HUDEP-2 (cell line): ENCODE results near the gene ZNF883.
"Not testable (repeated sequence)": the region's sequence is repeated elsewhere in the genome, so short reads cannot be mapped to it uniquely, and the experiment has no call there.

Experiments
- DNase-seq, 76 experiments: peaks; one replicate each; lab custom pipeline; 2025; ENCODE audit not compliant: unreplicated experiment in 76 of 76; lab: John Stamatoyannopoulos, UW

Gene ZNF883

DNA sequence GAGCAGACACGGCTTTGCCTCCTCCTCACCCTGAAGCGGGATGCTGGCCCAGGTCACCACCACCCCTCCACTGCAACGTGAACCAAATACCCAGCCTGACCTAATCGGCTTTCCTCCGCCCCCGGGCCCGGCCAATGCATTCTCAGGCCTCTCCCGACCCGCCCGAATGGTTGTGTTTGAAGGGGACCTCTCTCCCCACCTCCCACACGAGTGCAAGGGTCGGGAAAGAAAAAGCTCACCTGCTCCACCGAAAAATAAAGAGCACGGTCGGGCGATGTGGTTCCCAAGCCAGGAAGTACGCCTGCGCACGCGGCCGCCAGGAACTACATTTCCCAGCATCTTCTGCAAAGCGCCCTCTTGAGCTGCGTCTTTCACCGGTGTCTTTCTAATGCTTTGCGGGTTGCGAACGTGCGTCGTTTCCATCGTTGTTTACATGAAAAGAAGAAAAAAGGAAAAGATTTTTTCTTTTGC is at the start of gene ZNF883:
ZNF883 (minus strand) TSS at position 282 of the 471 bp plus-strand sequence.
- no peak for DNase-seq

DNA sequence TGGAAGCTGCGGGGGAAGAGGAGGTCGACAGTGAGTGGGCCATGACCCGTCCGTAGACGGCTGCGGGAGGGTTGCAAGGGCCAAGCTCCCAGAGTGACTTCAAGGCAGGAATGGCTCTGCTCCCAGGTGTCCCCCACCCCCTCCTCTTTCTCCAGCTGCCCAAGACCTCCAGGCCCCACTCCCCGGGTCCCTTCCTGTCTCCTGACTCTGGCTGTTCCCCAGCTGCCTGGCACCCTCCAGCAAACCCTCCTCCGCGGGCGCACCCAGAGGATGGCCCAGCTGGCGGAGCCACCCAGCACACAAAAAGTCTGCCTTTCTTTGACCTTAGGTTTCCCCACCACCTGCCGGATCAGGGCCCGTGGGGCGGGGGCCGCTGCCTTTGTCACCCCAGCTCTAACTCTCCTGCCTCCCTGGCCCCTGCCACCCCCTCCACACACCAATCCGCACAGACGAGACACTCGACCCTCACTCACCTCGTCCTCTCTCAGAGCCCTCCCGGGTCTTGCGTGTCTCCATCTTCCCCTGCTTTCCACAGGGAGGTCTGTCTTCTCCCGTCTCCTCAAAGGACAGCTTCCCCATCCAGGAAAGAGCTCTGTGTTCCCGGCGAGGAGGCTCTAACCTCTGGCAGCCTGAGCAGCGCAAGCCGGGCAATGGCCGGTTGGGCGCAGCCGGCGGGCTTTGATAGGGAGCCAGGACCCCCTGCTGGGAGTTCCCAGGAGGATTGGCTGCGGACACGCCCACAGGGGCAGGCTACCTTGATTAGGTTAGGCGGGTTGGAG is 49.3 kb upstream of the ZNF883 start:
- DNase-seq, result peak in 2 of 76 experiments; percentile 0 to 2

DNA sequence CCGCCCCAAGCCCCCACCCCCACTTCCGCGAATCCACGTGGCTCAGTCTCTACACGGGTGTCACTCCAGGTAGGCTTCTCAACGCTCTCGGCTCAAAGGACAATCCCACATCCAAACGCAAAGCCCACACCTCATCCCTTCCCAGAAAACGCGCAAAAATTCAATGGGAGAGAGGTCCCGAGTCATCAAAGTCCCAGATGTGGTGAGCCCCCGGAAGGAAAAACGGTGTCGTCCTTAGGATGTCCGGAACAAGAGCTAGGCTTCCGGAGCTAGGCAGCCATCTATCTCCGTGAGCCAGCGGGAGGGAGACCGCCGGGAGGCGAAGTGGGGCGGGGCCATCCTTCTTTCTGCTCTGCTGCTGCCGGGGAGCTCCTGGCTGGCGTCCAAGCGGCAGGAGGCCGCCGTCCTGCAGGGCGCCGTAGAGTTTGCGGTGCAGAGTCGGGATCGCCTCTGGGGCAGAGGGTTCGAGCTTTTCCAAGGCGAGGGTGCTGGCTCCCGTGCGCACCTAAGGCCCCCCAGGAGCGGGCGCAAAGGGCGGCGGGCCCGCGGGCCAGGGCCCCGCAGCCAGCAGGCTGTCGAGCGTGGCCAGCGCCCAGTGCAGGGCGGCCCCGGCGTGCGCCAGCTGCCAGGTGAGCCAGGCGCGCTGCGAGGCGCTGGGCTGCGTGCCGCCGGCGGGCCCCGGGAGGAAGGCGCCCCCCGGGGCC is 47.7 kb upstream of the ZNF883 start:
- DNase-seq, result not testable (repeated sequence)

- no peak for DNase-seq
Measured at GRCh38 chr9:113057193-113057592, 45.2 kb upstream of the ZNF883 start.

DNA sequence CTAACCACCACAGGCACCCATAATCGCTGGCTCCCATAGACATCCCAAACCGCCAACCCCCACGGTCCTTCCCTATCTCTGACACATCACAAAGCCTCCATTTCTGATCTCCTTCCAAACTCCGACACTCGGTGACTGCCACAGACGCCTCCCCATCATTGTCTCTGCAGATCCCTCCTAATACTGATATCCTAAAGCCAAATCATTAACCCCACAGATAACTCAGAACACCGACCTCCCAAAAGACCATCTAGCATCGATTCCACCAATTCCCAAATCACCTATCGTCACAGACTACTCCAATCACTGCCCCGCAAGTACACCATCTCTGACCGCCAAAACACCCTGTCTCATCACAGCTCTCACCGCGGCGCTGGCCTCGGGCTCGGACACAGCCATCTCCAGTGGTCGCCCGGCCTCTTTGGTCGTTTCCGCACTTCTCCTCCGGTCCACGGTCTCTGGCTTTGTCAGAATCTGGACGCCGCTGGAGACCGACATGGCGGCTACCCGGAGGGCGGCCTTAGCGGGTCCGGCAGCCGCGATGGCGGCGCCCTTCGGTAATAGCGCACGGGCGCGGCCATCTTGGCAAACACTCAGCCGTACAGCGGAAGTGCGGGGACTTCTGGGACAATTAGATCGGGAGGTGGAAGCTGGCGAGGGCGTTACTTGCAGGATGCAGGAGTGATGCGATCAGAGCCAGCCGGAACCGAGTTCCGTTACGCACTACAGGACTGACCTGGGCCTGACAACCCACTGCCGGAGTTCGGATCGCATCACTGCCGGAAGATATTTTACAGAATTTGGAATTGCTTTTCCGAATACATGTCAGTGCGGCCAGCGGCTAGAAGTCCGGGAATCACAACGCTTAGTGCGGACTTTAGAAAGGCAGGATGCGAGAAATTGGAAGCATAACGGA is 44.5 kb upstream of the ZNF883 start, which contains the start of gene ZFP37:
ZFP37 (minus strand) TSS at position 534 of the 916 bp plus-strand sequence; CDS start at position 498, 36 bp downstream.
- DNase-seq, result peak in 39 of 76 experiments; percentile 1 to 79 (median 43)

- no peak for DNase-seq
Measured at GRCh38 chr9:113042884-113043657, 31.1 kb upstream of the ZNF883 start.

- DNase-seq, result no peak
Measured at GRCh38 chr9:113026200-113026599, 14.2 kb upstream of the ZNF883 start.

DNA sequence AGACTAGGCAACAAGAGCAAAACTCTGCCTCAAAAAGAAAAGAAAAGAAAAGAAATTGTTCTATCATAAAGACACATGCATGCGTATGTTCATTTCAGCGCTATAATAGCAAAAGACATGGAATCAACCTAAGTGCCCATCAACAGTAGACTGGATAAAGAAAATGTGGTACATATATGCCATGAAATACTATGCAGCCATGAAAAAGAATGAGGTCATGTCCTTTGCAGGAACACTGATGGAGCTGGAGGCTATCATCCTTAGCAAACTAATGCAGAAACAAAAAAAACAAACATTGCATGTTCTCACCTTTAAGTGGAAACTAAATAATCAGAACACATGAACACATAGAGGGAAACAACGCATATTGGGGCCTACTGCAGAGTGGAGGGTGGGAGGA is 6.3 kb upstream of the ZNF883 start:
- no peak for DNase-seq

DNA sequence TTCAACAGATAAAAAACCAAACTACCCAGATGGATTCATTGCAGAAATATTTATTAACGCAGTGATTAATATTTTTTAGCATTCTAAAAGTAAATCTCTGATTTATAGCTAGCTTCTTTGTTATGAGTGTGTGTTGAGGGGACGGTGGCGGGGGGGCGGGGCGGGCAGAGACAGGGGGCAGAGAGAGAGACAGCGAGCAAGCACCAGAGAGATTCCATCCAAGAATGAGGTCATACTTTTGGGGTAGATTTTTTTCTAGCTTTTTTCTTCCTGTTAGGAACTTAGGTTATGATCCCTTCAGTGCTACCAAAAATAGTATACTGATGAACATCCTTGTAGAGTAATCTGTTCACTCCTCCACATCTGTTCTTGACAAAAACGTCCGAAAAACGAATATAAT is 500 bp upstream of the ZNF883 start:
- DNase-seq, result no peak

- DNase-seq, result no peak
Measured at GRCh38 chr9:113005777-113006176, 6.2 kb downstream of the ZNF883 start.

GRCh38 chr9:112997236-112997941 is 14.6 kb downstream of the ZNF883 start:
- no peak for DNase-seq

DNA sequence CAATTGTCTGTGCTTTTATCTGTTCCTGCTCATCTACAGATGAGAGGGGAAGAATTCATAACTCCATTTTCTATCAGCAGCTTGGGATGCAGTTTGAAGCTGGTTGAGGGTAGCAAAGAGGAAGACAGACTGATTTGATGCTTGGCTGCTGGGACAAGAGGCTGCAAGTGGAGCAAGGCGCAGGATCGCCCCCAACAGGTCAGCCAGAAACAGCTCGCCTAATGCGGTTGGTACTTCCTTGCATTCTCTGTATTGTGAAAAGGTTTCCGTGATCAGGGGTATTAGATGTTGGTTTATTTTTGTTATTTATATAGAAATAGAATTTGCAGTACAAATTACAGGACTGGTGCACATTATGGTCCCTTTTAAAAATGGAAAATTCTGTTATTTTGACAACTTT is 40.6 kb downstream of the ZNF883 start:
- DNase-seq, result peak in 10 of 76 experiments; percentile 0 to 24 (median 5)

GRCh38 chr9:112970939-112971338 is 41.1 kb downstream of the ZNF883 start:
- no peak for DNase-seq

DNA sequence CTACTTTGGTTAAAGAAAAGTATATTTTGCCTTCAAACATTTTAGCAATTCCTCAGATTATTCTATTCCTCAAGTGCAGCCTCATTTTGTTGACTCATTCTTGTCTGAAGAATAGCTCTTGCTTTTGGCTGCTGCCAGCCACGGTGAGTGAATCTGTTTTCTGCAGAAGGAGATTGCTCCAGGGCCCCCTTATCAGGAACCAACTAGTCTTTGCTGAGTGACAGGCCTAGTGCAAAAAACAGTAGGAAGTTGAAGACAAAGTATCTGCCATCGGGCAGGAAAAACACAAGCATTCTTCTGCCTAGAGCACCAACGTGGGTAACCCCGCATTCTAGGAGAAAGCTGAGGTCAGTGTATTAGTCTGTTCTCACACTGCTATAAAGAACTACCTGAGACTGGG is 42.3 kb downstream of the ZNF883 start:
- DNase-seq, result peak in 1 of 76 experiments; percentile 1

DNA sequence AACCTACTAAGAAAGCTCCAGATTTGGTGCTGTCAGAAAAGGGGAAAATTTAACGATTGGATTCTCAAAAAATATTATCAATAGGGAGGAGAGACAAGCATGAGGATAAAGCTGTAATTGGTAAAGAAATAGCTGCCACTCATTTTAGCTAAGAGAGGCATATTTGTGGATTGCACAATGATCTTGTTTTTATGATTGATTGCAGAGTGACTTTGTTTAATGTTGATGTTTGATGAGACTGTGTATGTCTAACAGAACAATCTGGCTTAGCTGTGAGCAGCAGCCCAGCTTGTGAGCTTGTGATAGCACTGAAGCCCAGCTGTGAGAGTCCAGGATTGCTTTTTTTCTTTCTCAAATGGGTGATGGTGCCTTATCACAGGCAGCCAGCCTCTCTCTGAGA is 56.4 kb downstream of the ZNF883 start:
- DNase-seq, result no peak

DNA sequence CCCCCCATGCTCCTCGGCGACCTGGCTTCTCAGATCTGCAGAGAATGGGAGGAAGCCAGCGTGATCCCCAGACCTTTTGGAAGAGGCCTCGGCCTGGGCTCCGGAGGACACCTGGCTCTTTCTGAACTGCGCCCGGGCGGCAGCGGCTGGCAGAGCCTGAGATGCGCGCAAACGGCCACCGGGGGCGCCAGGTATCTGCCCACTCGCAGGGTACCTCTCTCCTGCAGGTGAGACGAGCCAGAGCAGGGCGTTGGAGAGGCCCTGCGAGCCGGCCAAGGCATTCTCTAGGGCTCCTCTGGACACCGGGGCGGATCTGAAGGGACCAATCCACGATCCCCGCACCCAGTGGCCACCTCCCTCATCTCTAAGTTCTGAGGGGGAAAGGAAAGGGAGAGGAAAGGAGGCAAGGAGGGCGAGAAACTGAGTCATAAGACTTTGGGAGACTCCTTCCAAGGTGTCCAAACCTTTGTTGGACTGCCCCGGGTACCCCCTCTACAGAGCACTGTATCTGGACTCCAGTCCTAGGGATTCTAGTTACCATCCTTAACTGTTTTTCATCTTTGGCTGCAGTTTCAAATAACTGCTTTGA is 66.3 kb downstream of the ZNF883 start:
- no peak for DNase-seq

DNA sequence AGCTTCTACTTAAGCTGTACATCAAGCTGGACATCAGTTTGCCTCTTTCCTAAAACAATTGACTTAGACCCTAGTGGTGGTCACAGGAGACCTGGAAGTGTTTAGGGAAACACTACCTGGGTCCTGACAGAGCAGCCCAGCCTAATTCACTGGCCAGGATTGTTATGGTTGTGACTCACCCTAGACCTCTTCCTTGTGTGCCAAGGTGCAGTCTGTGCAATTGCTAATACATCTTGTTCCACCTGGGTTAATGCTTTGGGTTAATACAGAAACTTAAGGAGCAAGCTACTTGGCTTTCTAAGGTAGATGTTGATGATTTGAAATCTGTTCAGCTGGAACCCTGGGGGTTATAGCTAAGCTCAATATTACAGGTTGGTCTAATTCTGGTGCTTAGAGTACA is 72.6 kb downstream of the ZNF883 start:
- no peak for DNase-seq

DNA sequence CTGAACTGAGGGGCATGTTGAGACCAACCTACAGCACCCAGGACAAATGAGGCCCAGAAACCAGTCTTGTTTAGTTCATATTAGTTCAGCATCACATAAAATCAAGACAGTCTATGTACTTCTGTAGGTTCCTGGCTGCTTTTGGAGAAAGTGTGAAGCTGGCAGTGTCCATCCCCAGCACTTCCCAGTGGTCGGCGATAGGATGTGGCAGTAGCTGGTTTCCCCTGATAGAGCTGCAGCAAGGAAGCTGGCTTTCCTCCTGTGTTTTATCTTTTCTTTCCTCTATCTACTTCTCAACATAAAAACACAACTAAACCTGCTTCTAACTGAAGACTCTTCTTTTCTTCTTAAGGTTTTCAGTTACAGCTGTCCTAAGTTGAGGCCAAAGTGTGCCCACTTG is 78.3 kb downstream of the ZNF883 start:
- DNase-seq, result no peak

- DNase-seq, result peak in 15 of 76 experiments; percentile 1 to 25 (median 5)
Measured at GRCh38 chr9:112925058-112925641, 86.8 kb downstream of the ZNF883 start.
